MG63 (cell line): Measurements from ENCODE around the gene C1orf74. TPM values are rescaled to one million over a fixed set of nuclear protein-coding genes. Genes with fewer than 3 reads are reported as not detected.

Source experiments
- DNase-seq: peaks from one replicate; pipeline ENCODE4 v3.0.0-alpha.2; 2020
- H3K27me3 ChIP-seq: fragments of 250-450 bp; sonication (Bioruptor Pico); 2 replicates; pipeline ENCODE4 v1.5.1; 2020; ENCODE audit warnings: mild to moderate bottlenecking, moderate library complexity
- H3K36me3 ChIP-seq: fragments of 250-450 bp; sonication (Bioruptor Pico); 2 replicates; pipeline ENCODE4 v1.5.1; 2020; ENCODE audit warnings: mild to moderate bottlenecking, moderate library complexity
- H3K4me3 ChIP-seq: fragments of 250-450 bp; sonication (Bioruptor Pico); 2 replicates; pipeline ENCODE4 v1.5.1; 2020; ENCODE audit warnings: mild to moderate bottlenecking, moderate library complexity
- H3K9me3 ChIP-seq: fragments of 250-450 bp; sonication (Bioruptor Pico); 2 replicates; pipeline ENCODE4 v1.5.1; 2020; ENCODE audit warnings: mild to moderate bottlenecking, moderate library complexity
- total RNA-seq: library from RNA; depleted of rRNA; stranded (reverse); fragments of >200 nt; shearing (Covaris generic); gene quantifications from 2 replicates; pipeline ENCODE4 v1.2.3, GENCODE V29; 2014; ENCODE audit warnings: low replicate concordance; rRNA removed

The C1orf74 gene
- total RNA-seq = 0.49 and 4.6 TPM in 2 replicates

DNA sequence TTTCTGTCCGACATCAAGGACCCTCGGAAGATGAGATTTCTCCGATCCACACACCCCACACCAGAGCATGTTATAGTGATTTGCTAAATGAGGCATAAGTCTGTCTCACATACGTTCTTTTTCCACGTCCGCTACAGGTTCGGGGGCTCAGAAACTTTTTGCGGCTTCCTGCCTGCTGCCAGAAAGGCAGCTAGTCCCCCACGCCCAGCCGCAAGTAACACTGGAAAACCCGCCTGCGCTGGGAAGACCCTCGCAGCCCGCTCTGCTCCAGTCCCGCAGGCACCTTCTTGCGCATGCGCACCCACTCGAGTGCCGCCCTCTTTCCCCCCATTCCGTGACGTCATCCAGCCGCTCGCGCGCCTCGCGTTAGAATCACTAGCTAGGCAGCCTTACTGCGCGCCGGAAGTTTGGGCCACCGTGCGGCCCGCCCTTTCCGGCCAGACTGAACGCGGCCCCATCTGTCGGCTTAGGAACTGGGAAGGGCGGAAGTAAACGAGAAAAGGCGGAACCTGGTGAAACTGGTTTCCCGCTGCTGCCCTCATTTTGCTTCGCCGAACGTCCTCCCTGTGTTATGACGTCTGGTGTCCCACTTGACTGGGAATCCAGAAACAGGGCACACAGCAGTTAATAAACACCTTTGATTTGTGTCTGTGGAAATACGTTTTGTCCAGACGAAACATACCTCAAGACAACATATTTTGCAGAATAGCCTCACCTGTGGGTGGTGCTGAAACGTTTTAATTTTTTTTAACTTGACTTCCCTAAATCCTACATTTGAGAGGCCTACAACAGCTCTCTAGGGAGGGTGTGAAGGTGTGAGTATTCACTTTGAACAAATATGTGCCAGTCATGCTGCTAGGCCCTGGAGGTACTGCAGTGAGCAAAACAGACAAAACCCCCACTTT lies at the start of gene C1orf74:
TSS of gene C1orf74 (minus strand) at position 295 of the 905 bp plus-strand sequence. CDS start 925 bp downstream, outside the sequence.
- H3K36me3 ChIP-seq = peaks cover 6% of the 10 kb centered on the region
- peak within 1 kb of the TSS; percentile 83 for H3K4me3 ChIP-seq
- no peaks in the 10 kb centered on the region for H3K9me3 ChIP-seq
- H3K27me3 ChIP-seq = no peaks in the 10 kb centered on the region
- DNase-seq = peak; percentile 99

DNA sequence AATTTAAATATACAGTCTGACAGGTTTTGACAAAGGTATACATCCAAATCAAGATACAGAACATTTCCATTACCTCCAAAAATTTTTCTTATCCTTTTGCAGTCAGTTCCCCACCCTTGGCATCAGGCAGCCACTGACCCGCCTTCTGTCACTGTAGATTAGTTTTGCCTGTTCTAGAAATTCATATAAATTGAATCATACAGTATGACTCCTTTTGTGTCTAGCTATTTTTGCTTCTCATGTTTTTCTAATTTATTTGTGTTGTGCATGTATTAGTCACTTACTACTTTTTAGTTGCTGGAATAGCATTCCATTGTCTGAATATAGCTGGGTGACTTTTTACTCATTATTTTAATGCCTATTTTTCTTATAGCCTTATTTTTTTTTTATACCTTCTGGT lies 47.3 kb upstream of the C1orf74 start:
- peaks cover 66% of the 10 kb centered on the region for H3K36me3 ChIP-seq
- no peaks in the 10 kb centered on the region for H3K27me3 ChIP-seq
- peak; percentile 30 for DNase-seq
- H3K4me3 ChIP-seq = no peak overlapping the region
- no peaks in the 10 kb centered on the region for H3K9me3 ChIP-seq

DNA sequence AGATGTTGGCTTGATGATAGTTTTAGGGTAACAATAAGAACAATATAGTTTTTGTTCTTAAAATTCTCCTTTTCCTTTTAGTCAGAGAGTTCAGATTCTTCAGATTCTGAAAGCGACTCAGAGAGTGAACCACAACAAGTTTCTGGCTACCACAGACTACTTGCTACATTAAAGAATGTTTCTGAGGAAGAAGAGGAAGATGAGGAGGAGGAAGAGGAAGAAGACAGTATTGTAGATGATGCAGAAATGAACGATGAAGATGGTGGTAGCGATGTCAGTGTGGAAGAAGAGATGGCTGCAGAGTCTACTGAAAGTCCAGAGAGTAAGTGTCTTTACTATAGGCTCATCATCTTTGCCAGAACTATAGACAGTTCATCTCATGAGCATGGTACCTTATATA lies 46.4 kb upstream of the C1orf74 start:
- H3K36me3 ChIP-seq = peaks cover 57% of the 10 kb centered on the region
- DNase-seq = no peak

DNA sequence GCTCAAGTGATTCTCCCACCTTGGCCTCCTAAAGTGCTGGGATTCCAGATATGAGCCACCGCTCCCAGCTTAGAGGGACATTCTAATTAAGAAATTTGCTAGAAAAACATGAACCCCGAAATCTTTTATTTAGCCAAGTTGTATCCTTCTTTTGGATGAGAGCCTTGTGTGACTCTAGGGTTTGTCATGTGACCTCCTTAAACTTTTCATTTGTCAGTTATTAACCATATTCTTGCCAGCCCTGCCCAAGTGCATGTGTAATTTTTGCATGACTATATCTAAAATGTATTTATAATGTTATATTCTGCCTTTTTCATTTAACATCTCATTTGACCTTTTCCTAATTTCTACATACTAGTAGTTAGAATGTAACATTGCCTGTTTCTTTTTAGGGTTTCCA lies 45.4 kb upstream of the C1orf74 start:
- DNase-seq = no peak
- no peak overlapping the region for H3K4me3 ChIP-seq
- H3K9me3 ChIP-seq = no peaks in the 10 kb centered on the region
- H3K27me3 ChIP-seq = no peaks in the 10 kb centered on the region
- peaks cover 47% of the 10 kb centered on the region for H3K36me3 ChIP-seq

More for the DNA sequence above, 46.4 kb upstream of the C1orf74 start:
- H3K27me3 ChIP-seq = no peaks in the 10 kb centered on the region
- H3K9me3 ChIP-seq = no peaks in the 10 kb centered on the region
- no peak overlapping the region for H3K4me3 ChIP-seq

DNA sequence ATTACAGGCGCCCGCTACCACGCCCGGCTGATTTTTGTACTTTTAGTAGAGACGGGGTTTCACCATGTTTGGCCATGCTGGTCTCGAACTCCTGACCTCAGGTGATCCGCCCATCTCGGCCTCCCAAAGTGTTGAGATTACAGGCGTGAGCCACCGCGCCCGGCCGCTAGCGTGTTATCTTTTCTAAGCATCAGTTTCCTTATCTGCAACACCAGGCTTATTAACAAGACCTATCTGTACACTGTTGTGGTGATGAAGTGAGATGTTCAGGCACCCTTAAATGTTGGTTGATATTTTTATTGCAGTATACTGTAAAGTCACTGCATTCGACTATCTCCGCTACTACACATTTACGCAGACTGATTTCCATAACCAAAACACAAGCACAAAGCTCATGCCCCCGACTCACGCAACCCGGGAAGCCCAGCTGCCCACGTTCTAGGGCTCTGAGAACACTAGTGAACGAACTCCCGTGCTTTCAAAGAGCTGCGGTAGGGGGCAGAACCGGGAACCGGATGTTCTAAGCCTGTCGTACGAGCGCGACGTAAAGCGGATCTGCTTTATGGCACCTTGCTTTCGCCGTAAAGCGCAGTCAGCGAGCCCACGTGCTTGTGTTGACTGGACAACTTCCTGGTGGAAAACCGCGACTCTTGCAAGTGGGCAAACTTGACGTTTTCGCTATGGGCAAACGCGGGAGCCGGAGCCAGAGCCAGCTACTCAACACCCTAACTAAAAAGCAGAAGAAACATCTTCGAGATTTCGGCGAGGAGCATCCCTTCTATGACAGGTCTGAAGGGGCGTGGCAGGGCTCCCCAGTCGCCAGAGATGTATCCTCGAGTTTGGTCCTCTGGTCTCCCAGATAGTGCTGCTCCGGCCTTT lies 43.3 kb upstream of the C1orf74 start, which contains the start of gene UTP25:
TSS of gene UTP25 (plus strand) at position 589 of the 879 bp plus-strand sequence. CDS start at position 681, 92 bp downstream.
- H3K4me3 ChIP-seq = peak within 1 kb of the TSS; percentile 85

DNA sequence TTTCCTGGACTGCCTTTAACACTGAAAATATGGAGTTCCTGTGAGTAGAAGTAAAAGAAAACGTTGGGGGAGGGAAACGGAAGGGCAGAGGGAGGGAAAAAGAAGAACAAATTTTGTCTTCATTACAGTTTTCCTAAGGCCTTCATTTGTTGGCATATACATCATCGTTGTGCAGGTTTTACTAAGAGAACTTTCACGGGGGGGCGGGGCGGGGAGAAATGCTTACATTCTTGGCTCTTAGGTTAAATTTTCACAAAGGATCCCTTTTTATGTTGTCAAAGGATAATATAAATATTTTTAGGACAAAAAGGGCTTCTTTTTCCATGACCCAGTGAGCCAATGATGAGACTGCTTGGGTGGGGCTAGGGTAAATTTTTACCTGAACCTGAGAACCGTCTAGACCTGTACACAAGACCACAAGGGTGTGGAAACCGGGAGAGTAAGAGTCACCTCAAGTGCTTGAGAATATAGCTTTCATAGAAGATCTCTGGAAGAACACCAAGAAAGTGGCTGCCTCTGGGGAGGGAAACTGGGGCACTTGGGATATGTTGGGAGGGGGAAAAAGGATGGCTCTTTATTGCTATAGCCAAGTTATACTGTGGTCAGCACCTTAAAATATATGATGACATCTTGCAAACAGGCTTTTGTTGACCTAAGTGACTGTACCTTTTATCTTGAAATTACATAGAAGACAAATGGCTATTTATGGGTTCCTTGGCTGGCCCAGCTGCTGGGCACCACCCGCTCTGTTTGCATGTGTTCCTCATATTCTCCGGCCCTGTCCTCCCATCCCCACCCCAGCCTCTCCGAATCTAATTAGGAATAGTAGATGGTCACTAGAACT lies 41.5 kb upstream of the C1orf74 start:
- no peaks in the 10 kb centered on the region for H3K27me3 ChIP-seq
- DNase-seq = no peak
- no peak overlapping the region for H3K4me3 ChIP-seq

More for the DNA sequence above, 43.3 kb upstream of the C1orf74 start, which contains the start of gene UTP25:
- DNase-seq = peak; percentile 94
- Histone ChIP-seq H3K36me3 (peaks cover 27% of the 10 kb centered on the region), H3K27me3 (no peaks in the 10 kb centered on the region), H3K9me3 (no peaks in the 10 kb centered on the region)

DNA sequence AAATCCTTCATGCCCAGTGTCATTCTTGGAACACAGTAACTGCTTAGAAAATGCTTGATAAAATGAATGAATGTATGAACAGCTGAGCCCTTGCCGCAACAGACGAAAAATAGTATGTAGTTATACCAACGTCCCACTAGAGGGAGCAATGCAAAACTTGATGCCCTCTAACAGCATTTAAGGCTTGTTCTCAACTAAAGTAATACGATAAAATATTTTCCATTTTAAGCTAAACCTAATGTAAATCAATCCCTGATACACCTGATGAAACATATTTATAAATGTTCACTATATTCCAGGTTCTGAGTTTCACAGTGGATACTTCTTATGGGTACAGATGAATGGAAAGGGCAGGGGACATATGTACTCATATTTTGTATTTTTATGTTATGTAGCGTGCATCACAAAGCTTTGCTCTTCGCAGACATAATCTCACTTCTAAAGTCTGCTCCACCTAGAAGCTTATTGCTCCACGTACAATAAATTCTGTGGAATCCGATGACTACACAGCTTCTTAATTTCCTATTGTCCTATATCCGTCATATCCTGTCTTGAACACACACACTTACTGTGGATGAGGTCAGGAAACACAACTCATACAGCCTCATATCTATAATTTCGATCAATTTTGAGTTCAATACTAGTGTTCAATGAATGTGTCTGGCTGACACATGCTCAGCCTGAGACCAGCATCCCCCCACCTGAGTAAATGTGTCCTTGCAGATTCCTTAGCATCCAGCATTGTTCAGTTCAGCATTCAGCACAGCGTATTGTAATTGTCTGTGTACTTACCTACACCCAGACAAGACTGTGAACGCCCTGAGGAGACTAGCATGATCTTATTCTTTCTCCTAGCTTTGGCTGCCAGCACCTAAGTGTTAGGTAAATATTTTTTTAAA lies 39.0 kb upstream of the C1orf74 start:
- H3K9me3 ChIP-seq = no peaks in the 10 kb centered on the region; the same call in 1 of the 2 replicates
- no peak for DNase-seq
- no peaks in the 10 kb centered on the region for H3K36me3 ChIP-seq
- no peak overlapping the region for H3K4me3 ChIP-seq
- no peaks in the 10 kb centered on the region for H3K27me3 ChIP-seq

More for the DNA sequence above, 41.5 kb upstream of the C1orf74 start:
- no peaks in the 10 kb centered on the region for H3K9me3 ChIP-seq
- peaks cover 9% of the 10 kb centered on the region for H3K36me3 ChIP-seq

DNA sequence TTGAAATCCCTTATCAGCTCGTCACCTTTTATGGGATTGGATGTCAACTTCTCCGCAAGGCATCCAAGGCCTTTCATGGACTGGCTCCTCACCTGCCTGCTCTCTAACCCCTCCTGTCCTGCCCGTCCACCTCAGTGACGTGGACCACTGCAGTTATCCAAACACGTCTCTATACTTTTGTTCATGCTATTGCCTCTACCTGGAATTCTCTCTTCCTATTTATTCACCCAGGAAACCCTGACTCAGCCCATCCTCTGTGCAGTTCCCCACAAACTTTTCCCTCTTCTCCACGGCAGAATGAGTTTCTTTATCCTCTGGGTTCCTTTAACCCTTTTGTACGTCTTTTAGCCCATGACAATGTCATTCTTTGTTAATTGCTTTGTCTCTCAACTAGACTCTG lies 38.3 kb upstream of the C1orf74 start:
- DNase-seq = no peak
- no peaks in the 10 kb centered on the region for H3K36me3 ChIP-seq
- no peaks in the 10 kb centered on the region; the same call in 1 of the 2 replicates for H3K9me3 ChIP-seq
- H3K4me3 ChIP-seq = no peak overlapping the region
- no peaks in the 10 kb centered on the region for H3K27me3 ChIP-seq

DNA sequence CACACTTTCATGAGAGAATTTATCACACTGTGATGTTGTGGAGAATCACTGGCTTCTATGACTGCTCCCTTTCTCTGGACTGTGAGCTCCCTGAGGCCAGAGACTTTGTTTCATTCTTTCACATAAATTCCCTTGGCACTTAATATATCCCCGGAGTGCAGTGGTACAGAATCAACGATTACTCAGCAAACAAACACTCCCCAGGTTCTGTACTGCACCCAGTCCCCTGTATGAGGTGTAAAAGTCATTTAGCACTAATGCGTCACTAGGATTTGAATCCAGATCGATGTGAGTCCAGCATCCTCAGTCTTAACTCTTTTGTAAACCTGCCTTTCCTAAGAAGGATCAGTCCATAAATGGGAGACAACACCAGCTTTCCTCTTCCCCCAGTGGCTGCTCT lies 36.6 kb upstream of the C1orf74 start:
- H3K27me3 ChIP-seq = no peaks in the 10 kb centered on the region
- H3K36me3 ChIP-seq = no peaks in the 10 kb centered on the region
- no peak for DNase-seq
- no peaks in the 10 kb centered on the region; the same call in 1 of the 2 replicates for H3K9me3 ChIP-seq
- no peak overlapping the region for H3K4me3 ChIP-seq

DNA sequence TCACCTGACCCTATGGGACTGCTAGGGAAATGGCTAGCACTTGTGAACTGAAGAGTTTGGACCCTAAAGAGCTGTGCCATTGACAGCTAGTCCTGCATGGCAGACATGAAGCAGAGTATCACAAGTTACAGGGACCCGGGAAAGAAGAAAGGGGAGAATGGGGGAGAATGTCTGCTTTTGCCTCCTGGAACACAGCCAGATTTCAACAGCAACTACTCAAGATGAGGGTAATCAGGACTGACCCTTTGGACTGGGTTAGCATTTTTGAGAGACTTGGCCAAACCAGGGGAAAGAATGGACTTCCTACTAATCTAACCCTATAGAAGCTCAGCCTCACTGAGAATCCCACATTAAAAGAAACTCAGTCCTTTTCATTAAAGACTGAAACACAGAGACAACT lies 34.7 kb upstream of the C1orf74 start:
- no peaks in the 10 kb centered on the region for H3K27me3 ChIP-seq
- H3K4me3 ChIP-seq = no peak overlapping the region
- no peaks in the 10 kb centered on the region for H3K36me3 ChIP-seq
- no peak for DNase-seq
- H3K9me3 ChIP-seq = no peaks in the 10 kb centered on the region; the same call in 1 of the 2 replicates

DNA sequence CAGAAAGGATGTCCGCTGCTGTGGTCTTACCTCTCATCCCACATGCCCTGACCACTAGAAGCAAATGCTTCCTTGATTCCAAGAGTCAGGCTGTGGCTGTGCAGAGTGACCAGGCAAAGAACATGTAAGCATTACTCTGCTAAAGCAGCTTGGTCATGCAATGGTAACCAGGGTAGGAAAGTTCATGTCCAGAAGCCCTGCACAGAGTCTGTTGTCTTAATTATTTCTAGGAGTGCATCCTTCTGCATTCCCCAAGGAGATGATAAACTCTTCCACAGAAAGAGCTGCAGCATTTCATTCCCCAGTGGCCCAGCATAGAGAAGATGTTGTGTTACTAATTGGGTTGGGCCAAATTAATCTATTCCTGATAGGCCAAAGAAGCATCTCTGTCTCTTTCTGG lies 33.3 kb upstream of the C1orf74 start:
- Histone ChIP-seq H3K27me3 (no peaks in the 10 kb centered on the region), H3K4me3 (no peak overlapping the region), H3K9me3 (no peaks in the 10 kb centered on the region; the same call in 1 of the 2 replicates), H3K36me3 (no peaks in the 10 kb centered on the region)
- no peak for DNase-seq

DNA sequence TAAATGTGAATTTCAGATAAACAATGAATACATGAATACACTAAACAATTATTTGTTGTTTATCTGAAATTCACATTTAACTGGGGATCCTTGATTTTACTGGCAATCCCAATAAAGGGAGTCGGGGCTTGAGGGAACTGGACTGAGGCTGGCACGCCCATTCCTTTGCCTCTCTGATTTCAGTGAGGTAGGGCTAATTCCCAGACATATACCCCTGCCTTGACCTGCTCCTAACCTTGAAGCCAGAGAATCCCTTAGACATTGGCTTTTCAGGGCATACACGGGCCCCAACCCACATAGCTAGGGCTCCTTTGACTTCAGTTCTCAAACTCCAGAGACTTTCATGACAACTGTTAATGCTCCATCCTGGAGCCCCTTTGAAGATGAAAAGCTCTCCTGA lies 32.6 kb upstream of the C1orf74 start:
- no peaks in the 10 kb centered on the region; the same call in 1 of the 2 replicates for H3K9me3 ChIP-seq
- H3K4me3 ChIP-seq = no peak overlapping the region
- no peaks in the 10 kb centered on the region for H3K36me3 ChIP-seq
- H3K27me3 ChIP-seq = no peaks in the 10 kb centered on the region
- DNase-seq = no peak

DNA sequence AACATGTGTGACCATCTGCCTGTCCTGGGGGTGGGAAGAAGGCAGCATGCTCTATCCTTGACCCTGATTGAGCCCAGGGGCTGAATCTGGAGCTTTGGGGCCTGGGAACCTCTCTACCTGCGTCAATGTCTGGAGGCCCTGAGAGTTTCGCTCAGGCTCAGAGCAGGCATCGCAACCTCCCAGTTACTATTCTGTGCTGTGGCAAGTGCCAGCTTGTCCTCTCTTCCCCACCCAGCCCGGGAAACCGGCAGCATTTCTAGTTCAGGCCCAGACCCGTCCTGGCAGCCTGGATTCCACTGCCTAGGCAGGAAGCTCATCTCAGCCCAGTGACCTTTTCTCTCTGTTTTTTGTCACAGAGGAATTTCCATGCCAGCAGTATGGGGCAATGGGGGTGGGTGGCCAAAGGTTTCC lies 31.6 kb upstream of the C1orf74 start:
- Histone ChIP-seq H3K9me3 (no peaks in the 10 kb centered on the region; the same call in 1 of the 2 replicates), H3K4me3 (no peak overlapping the region), H3K36me3 (no peaks in the 10 kb centered on the region), H3K27me3 (no peaks in the 10 kb centered on the region)
- no peak for DNase-seq

DNA sequence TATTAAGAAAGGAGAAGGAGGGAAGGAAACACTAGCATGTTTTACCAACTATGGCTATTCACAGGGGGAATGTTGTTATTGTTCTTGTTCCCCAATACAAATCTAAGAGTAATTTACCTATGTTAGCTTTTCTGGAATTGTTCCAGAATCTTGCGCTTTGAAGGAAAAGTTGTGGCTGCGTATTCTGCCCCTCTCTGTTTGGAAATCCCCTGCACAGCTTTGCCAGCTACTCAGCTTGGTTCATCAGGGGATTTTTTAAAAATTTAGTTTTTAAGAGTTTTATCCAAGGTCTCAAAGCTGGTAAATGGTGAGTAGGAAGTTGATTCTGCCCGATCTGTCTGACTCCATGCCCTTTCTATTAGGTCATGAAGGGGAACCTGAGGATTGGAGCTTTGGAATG lies 31.1 kb upstream of the C1orf74 start:
- Histone ChIP-seq H3K27me3 (no peaks in the 10 kb centered on the region), H3K36me3 (no peaks in the 10 kb centered on the region), H3K9me3 (no peaks in the 10 kb centered on the region; the same call in 1 of the 2 replicates), H3K4me3 (no peak overlapping the region)
- DNase-seq = no peak

DNA sequence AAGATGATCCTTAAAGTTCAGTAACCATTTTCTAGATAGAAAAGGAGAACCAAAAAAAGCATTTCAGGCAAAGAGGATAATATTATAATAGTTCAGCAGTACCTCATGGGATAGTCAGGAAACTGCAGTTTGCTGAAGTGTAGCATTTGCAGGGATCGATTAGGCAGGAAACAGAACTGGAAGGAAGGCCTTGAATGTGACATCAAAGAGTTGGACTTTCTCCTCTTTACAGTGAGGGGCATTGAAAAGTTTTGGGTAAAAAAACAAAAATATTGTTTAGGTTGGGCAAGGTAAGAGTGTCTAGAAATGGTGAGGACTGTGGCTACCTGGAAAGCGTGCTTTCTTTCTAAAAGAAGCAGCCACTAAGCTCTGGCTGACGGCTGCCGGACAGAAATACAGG lies 29.5 kb upstream of the C1orf74 start:
- no peaks in the 10 kb centered on the region for H3K9me3 ChIP-seq
- no peak overlapping the region for H3K4me3 ChIP-seq
- H3K36me3 ChIP-seq = no peaks in the 10 kb centered on the region
- H3K27me3 ChIP-seq = no peaks in the 10 kb centered on the region
- DNase-seq = no peak
